Right lobe of liver (tissue), 6 donors: ENCODE data around the gene DUS3L. TPM values are rescaled to one million over a fixed set of nuclear protein-coding genes. Genes with fewer than 3 reads are reported as not detected.

Experiments
- ATAC-seq, 4 donors: fragments of 200-7000 bp; cut with Tn5 transposase; one replicate each; pipeline ENCODE4 v1.9.1; 2020; ENCODE audit warnings: mild to moderate bottlenecking in 4 of 4, moderate library complexity in 4 of 4
- DNase-seq, 3 donors: peaks; one replicate each; pipeline ENCODE4 v3.0.0-alpha.2; 2020
- H3K27ac ChIP-seq, 3 donors: fragments of 200-600 bp; one replicate each; pipeline ENCODE4 v1.8.0; 2022
- H3K27me3 ChIP-seq, 2 donors: fragments of 200-600 bp; one replicate each; pipeline ENCODE4 v1.8.0; 2022
- H3K36me3 ChIP-seq, 4 donors: fragments of 200-600 bp; sonication (generic) in 1 of 4; one replicate each; pipeline versions ENCODE4 v1.5.1 to v1.8.0; 2017 to 2022; ENCODE audit warnings: control low read depth in 1 of 4
- H3K4me1 ChIP-seq, 4 donors: fragments of 200-600 bp; sonication (generic) in 1 of 4; one replicate each; pipeline versions ENCODE4 v1.5.1 to v1.8.0; 2017 to 2022; ENCODE audit warnings: control low read depth in 1 of 4
- H3K4me3 ChIP-seq, 3 donors: fragments of 200-600 bp; one replicate each; pipeline ENCODE4 v1.8.0; 2022
- H3K9me3 ChIP-seq, 4 donors: fragments of 200-600 bp; sonication (generic) in 1 of 4; one replicate each; pipeline versions ENCODE4 v1.5.1 to v1.8.0; 2017 to 2022; ENCODE audit warnings: control low read depth in 1 of 4
- CTCF ChIP-seq, 4 donors: fragments of 200-600 bp in 3 of 4; fragments of 450-650 bp in 1 of 4; IDR thresholded peaks; one replicate each; pipeline versions ENCODE4 v1.5.1 to v1.8.0; 2016 to 2022; ENCODE audit warnings: antibody characterized with exemption in 4 of 4, mild to moderate bottlenecking in 2 of 4
- POLR2A ChIP-seq: fragments of 450-650 bp; IDR thresholded peaks from one replicate; pipeline ENCODE4 v1.6.1; 2017; ENCODE audit warnings: antibody characterized with exemption, mild to moderate bottlenecking
- WGBS: methylation state at CpG from one replicate; pipeline ENCODE4 v1.1.6; 2018; ENCODE audit warnings: low coverage, low lambda C conversion rate; ENCODE audit not compliant: insufficient coverage; ENCODE audit errors: missing lambda C conversion rate; 5-methylcytosine and 5-hydroxymethylcytosine counted together
- intact Hi-C, 2 donors: fragments of 100-400 bp; cut with DNase I; formaldehyde crosslinking; loops; one replicate each; pipeline versions ENCODE4 v1.11.2 to v1.14.1; 2022
- total RNA-seq, 6 experiments: library from RNA; depleted of rRNA in 2 of 6; stranded (reverse); fragments of >200 nt in 2 of 6; fragmentation: NEBNext Ultra II Directional in 3 of 6; extraction: Animal tissue kit (Norgen Biotek cat#: 25700) in 3 of 6; gene quantifications; one replicate each; pipeline versions ENCODE4 v1.1.0 to v1.2.4, GENCODE V29; 2016 to 2023
- donor health status: DM: no; HTN: yes; CAD: no.
- donor health status: DM: no; HTN: no; CAD: no.
- donor health status: DM: no; HTN: no; CAD: no.
- donor health status: DM: no; HTN: yes; CAD: no.
- donor health status: DM: no; HTN: yes; CAD: no.

DUS3L gene
- total RNA-seq, 6 experiments from 2014 or later = 14.7 to 28.6 (median 20.5) TPM

DNA sequence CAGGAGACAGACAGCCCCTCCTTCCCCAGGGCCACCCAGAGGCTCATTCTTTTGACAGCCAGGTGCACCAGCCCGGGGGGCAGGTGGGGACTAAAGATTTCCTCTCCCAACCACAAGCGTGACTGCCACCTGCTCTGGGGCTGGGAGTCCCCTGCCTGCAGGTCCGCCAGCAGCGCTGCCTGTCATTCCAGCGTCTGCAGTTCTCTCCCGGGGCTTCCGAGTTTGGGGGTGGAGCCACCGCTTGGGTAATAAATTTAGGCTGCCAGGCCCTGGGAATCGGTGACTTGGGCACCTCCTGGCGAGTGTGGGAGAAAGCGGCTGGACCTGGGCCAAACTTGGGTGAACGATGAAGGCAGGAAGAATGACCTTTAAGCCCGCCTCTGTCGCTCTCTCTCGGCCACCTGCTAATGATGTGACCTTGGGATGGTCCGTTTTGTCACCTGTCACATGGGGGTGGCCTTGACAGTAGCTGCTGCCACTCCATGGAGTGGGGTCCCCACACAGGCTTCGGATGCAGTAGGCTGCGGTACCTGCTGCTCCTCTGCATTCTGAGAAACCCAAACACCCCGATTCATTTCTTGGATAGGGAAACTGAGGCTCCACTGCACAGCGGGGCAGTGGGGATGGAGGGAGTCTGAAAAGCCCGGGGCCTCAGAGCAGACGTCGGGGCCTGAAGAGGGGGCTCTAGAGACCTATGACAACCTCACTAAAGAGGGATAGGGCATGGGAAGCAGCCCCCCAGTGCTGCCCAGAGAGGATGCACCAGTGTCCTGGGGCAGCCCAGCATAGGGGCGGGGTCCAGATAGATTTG is 35.8 kb upstream of the DUS3L start:
- H3K4me3 ChIP-seq = peak overlapping the region in 1 of 3 donors; percentile 63

GRCh38 chr19:5825178-5825577 is 34.2 kb upstream of the DUS3L start:
- intact Hi-C loops = no loop called here
- H3K4me1 ChIP-seq = peaks cover 0 to 22% (median 4%) of the 10 kb centered on the region in 4 donors
- ATAC-seq = no peak
- no peak overlapping the region for H3K4me3 ChIP-seq
- H3K27ac ChIP-seq = no peak overlapping the region
- no peak for TF ChIP-seq CTCF (IDR thresholded peaks at IDR 0.05)
- TF ChIP-seq POLR2A = no peak
- 80% methylated on average over 1 of the region's 21 CpGs for WGBS
- no peak for DNase-seq
- no peaks in the 10 kb centered on the region for H3K36me3 ChIP-seq
- H3K9me3 ChIP-seq = no peaks in the 10 kb centered on the region
- no peaks in the 10 kb centered on the region for H3K27me3 ChIP-seq

More for the DNA sequence above, 35.8 kb upstream of the DUS3L start:
- no peaks in the 10 kb centered on the region for H3K36me3 ChIP-seq
- 12% methylated on average over 11 of the region's 24 CpGs for WGBS
- H3K9me3 ChIP-seq = no peaks in the 10 kb centered on the region
- DNase-seq = peak; percentile 90 to 95 (median 94)
- no peaks in the 10 kb centered on the region for H3K27me3 ChIP-seq
- ATAC-seq = peak; percentile 45 to 57 (median 48)
- no peak for TF ChIP-seq POLR2A
- peak in 3 of 4 donors; percentile 30 to 47 (median 38) for TF ChIP-seq CTCF (IDR thresholded peaks at IDR 0.05)
- H3K27ac ChIP-seq = peak overlapping the region in 2 of 3 donors; percentile 31 to 83
- intact Hi-C loops = no loop called here
- peaks cover 0 to 22% (median 4%) of the 10 kb centered on the region in 4 donors for H3K4me1 ChIP-seq

- ATAC-seq = no peak
- no peak for DNase-seq
- no peak for TF ChIP-seq CTCF (IDR thresholded peaks at IDR 0.05)
- TF ChIP-seq POLR2A = no peak
- H3K4me3 ChIP-seq = no peak overlapping the region
- peaks cover 0 to 22% (median 4%) of the 10 kb centered on the region in 4 donors for H3K4me1 ChIP-seq
- no peak overlapping the region for H3K27ac ChIP-seq
- no peaks in the 10 kb centered on the region for H3K27me3 ChIP-seq
- intact Hi-C loops = loop anchor here in 1 of 2 donors (5.0 kb wide), 1 partner anchor 73 kb away; no protein-coding TSS in a partner anchor
- 90% methylated on average over 5 of the region's 10 CpGs for WGBS
- H3K9me3 ChIP-seq = no peaks in the 10 kb centered on the region
- no peaks in the 10 kb centered on the region for H3K36me3 ChIP-seq
Observed at GRCh38 chr19:5824751-5825150, 33.8 kb upstream of the DUS3L start.

- Histone ChIP-seq H3K9me3 (no peaks in the 10 kb centered on the region), H3K27ac (no peak overlapping the region), H3K27me3 (no peaks in the 10 kb centered on the region), H3K36me3 (no peaks in the 10 kb centered on the region), H3K4me1 (peaks cover 0 to 18% (median 4%) of the 10 kb centered on the region in 4 donors), H3K4me3 (no peak overlapping the region)
- WGBS = 50% methylated on average over 10 of the region's 30 CpGs
- peak; percentile 9 to 29 (median 20) for ATAC-seq
- TF ChIP-seq CTCF (IDR thresholded peaks at IDR 0.05) = peak; percentile 31 to 45 (median 42)
- TF ChIP-seq POLR2A = no peak
- intact Hi-C loops = loop anchor here in 1 of 2 donors (5.0 kb wide), 1 partner anchor 74 kb away; no protein-coding TSS in a partner anchor
- peak in 2 of 3 donors; percentile 63 to 66 for DNase-seq
Observed at GRCh38 chr19:5823579-5824281, 32.8 kb upstream of the DUS3L start.
